Left renal cortex interstitium (tissue), 4 donors: ENCODE data around the gene CD4. TPM values are rescaled to one million over a fixed set of nuclear protein-coding genes. Genes with fewer than 3 reads are reported as not detected.

Experiments used
- DNase-seq, 4 donors: peaks; one replicate each; pipeline ENCODE4 v3.0.0-alpha.2; 2013; ENCODE audit warnings: low read depth in 4 of 4, low spot score in 2 of 4, missing footprints in 1 of 4
- polyA plus RNA-seq, 4 donors: library from polyadenylated mRNA; unstranded; fragments of 120-200 nt; gene quantifications; one replicate each; pipeline ENCODE4 v1.2.1, GENCODE V29; 2013; ENCODE audit not compliant: insufficient read length in 4 of 4

CD4 gene
- polyA plus RNA-seq, 4 donors, result 28.6 to 39.0 (median 29.5) TPM

GRCh38 chr12:6765048-6765633 lies 24.2 kb upstream of the CD4 start:
- DNase-seq, result no peak

GRCh38 chr12:6765634-6766581 lies 23.4 kb upstream of the CD4 start, which contains the start of gene PTMS:
TSS of gene PTMS (plus strand) at chr12:6766363. CDS start at chr12:6766706, 343 bp downstream.
- DNase-seq, result peak in 3 of 4 donors; percentile 75 to 87 (median 85)

- DNase-seq, result peak in 1 of 4 donors; percentile 63
Measured at GRCh38 chr12:6766651-6767349, 22.5 kb upstream of the CD4 start.

GRCh38 chr12:6767353-6768319 lies 21.7 kb upstream of the CD4 start:
- no peak for DNase-seq

- no peak for DNase-seq
Measured at GRCh38 chr12:6768437-6768914, 20.9 kb upstream of the CD4 start.

GRCh38 chr12:6768990-6769389 lies 20.3 kb upstream of the CD4 start:
- DNase-seq, result no peak

- DNase-seq, result no peak
Measured at GRCh38 chr12:6769666-6770065, 19.7 kb upstream of the CD4 start.

GRCh38 chr12:6770094-6770493 lies 19.2 kb upstream of the CD4 start:
- no peak for DNase-seq

- DNase-seq, result no peak
Measured at GRCh38 chr12:6770600-6770999, 18.7 kb upstream of the CD4 start.

GRCh38 chr12:6771091-6771495 lies 18.2 kb upstream of the CD4 start:
- DNase-seq, result no peak

- DNase-seq, result no peak
Measured at GRCh38 chr12:6771509-6772330, 17.6 kb upstream of the CD4 start.

GRCh38 chr12:6772331-6772695 lies 17.0 kb upstream of the CD4 start, which contains the start of gene LAG3:
TSS of gene LAG3 (plus strand) at chr12:6772520. CDS start at chr12:6772853, 333 bp downstream.
- DNase-seq, result no peak

- no peak for DNase-seq
Measured at GRCh38 chr12:6772726-6773589, 16.4 kb upstream of the CD4 start.

GRCh38 chr12:6773590-6774351 lies 15.6 kb upstream of the CD4 start:
- no peak for DNase-seq

GRCh38 chr12:6774499-6775062 lies 14.7 kb upstream of the CD4 start:
- no peak for DNase-seq

GRCh38 chr12:6775185-6776174 lies 13.8 kb upstream of the CD4 start:
- no peak for DNase-seq
